ENCODE data around the gene RBM26. TPM values are rescaled to one million over a fixed set of nuclear protein-coding genes. Genes with fewer than 3 reads are reported as not detected.

The RBM26 gene
- polyA plus RNA-seq, 1 donor from 2014 or later: 112 TPM

DNA sequence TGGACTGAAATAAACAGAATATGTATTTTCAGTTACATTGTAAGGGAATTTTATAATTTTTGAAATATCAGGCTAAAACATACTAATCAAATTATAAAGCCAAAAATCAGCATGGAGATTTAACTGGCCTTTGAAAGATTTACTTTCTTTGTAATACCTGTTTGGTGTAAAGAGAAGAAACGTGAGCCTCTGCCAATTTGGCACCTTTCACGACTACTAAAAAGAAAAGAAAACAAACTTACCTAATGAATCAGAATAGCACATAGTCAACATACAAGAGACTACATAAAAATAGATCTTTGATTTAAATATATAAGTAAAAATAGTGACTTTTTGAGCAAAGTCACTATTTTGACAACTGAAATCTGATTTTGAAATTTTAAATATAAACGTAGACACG lies 87.4 kb downstream of the RBM26 start:
- no peaks in the 10 kb centered on the region for H3K79me2 ChIP-seq (replicated peaks; ENCODE audit: insufficient read depth, low read length)
- H3K36me3 ChIP-seq (ENCODE audit: insufficient read depth, low read length): no peaks in the 10 kb centered on the region
- H3K4me2 ChIP-seq (ENCODE audit: low read length): no peak overlapping the region
- no peak for TF ChIP-seq SMC3 (conservative IDR thresholded peaks at IDR 0.05; ENCODE audit: poor library complexity)
- TF ChIP-seq, protein P1, sequence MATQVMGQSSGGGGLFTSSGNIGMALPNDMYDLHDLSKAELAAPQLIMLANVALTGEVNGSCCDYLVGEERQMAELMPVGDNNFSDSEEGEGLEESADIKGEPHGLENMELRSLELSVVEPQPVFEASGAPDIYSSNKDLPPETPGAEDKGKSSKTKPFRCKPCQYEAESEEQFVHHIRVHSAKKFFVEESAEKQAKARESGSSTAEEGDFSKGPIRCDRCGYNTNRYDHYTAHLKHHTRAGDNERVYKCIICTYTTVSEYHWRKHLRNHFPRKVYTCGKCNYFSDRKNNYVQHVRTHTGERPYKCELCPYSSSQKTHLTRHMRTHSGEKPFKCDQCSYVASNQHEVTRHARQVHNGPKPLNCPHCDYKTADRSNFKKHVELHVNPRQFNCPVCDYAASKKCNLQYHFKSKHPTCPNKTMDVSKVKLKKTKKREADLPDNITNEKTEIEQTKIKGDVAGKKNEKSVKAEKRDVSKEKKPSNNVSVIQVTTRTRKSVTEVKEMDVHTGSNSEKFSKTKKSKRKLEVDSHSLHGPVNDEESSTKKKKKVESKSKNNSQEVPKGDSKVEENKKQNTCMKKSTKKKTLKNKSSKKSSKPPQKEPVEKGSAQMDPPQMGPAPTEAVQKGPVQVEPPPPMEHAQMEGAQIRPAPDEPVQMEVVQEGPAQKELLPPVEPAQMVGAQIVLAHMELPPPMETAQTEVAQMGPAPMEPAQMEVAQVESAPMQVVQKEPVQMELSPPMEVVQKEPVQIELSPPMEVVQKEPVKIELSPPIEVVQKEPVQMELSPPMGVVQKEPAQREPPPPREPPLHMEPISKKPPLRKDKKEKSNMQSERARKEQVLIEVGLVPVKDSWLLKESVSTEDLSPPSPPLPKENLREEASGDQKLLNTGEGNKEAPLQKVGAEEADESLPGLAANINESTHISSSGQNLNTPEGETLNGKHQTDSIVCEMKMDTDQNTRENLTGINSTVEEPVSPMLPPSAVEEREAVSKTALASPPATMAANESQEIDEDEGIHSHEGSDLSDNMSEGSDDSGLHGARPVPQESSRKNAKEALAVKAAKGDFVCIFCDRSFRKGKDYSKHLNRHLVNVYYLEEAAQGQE (IDR thresholded peaks at IDR 0.05; ENCODE audit: borderline replicate concordance): no peak
- TF ChIP-seq, protein P2, sequence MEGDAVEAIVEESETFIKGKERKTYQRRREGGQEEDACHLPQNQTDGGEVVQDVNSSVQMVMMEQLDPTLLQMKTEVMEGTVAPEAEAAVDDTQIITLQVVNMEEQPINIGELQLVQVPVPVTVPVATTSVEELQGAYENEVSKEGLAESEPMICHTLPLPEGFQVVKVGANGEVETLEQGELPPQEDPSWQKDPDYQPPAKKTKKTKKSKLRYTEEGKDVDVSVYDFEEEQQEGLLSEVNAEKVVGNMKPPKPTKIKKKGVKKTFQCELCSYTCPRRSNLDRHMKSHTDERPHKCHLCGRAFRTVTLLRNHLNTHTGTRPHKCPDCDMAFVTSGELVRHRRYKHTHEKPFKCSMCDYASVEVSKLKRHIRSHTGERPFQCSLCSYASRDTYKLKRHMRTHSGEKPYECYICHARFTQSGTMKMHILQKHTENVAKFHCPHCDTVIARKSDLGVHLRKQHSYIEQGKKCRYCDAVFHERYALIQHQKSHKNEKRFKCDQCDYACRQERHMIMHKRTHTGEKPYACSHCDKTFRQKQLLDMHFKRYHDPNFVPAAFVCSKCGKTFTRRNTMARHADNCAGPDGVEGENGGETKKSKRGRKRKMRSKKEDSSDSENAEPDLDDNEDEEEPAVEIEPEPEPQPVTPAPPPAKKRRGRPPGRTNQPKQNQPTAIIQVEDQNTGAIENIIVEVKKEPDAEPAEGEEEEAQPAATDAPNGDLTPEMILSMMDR (IDR thresholded peaks at IDR 0.05; ENCODE audit: poor library complexity, severe bottlenecking): no peak
- no peak for TF ChIP-seq EP300 (conservative IDR thresholded peaks at IDR 0.05; ENCODE audit: poor library complexity, severe bottlenecking)
- TF ChIP-seq MXI1 (conservative IDR thresholded peaks at IDR 0.05; ENCODE audit: poor library complexity, severe bottlenecking): no peak
- TF ChIP-seq RAD21 (conservative IDR thresholded peaks at IDR 0.05): no peak
- TF ChIP-seq POLR2AphosphoS5 (IDR thresholded peaks at IDR 0.05): no peak
- no peak for TF ChIP-seq EZH2 (IDR thresholded peaks at IDR 0.05; ENCODE audit: borderline replicate concordance, insufficient read depth, low read length, poor library complexity, severe bottlenecking)
- no peak for TF ChIP-seq TAF1 (IDR thresholded peaks at IDR 0.05; ENCODE audit: low read depth)
- H3K9me2 ChIP-seq (ENCODE audit: insufficient read depth, low read length): no peaks in the 10 kb centered on the region
- H2AFZ ChIP-seq (ENCODE audit: low read depth, low read length): no peak overlapping the region
- no peak overlapping the region for H3K27ac ChIP-seq (ENCODE audit: low read length)
- H4K20me1 ChIP-seq (ENCODE audit: insufficient read depth): no peaks in the 10 kb centered on the region
- H3K27me3 ChIP-seq (ENCODE audit: insufficient read depth, low read depth, low read length): no peaks in the 10 kb centered on the region
- no peak overlapping the region for H3K4me3 ChIP-seq (ENCODE audit: low read length)
- no peaks in the 10 kb centered on the region for H3F3A ChIP-seq (ENCODE audit: insufficient read depth, low read length, poor library complexity, severe bottlenecking)
- no peaks in the 10 kb centered on the region for H3K9me3 ChIP-seq (ENCODE audit: low read length)
- H3K9ac ChIP-seq (ENCODE audit: low read length): no peak overlapping the region

DNA sequence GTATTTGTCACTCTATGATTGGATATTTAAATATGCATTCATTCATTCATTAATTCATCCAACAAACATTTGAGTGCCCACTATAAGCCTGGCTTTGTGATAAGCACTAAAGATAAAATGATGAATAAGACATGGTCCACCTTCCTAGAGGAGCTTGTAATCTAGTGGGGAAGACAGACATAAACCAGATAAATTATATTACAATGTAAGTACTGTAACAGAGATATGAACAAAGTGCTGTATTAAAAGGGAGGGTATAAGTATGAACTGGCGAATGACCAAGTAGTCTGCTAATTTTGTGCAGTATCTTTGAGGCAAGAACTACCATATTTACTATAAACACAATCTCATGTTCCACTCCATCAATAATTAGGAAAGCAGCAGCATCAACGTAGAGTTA lies 88.2 kb downstream of the RBM26 start:
- no peaks in the 10 kb centered on the region for H3K79me2 ChIP-seq (replicated peaks; ENCODE audit: insufficient read depth, low read length)
- TF ChIP-seq EP300 (conservative IDR thresholded peaks at IDR 0.05; ENCODE audit: poor library complexity, severe bottlenecking) (no peak), POLR2AphosphoS5 (IDR thresholded peaks at IDR 0.05) (no peak), TAF1 (IDR thresholded peaks at IDR 0.05; ENCODE audit: low read depth) (no peak), MXI1 (conservative IDR thresholded peaks at IDR 0.05; ENCODE audit: poor library complexity, severe bottlenecking) (no peak), EZH2 (IDR thresholded peaks at IDR 0.05; ENCODE audit: borderline replicate concordance, insufficient read depth, low read length, poor library complexity, severe bottlenecking) (no peak), RAD21 (conservative IDR thresholded peaks at IDR 0.05) (no peak), SMC3 (conservative IDR thresholded peaks at IDR 0.05; ENCODE audit: poor library complexity) (no peak)
- TF ChIP-seq, protein P1 (IDR thresholded peaks at IDR 0.05; ENCODE audit: borderline replicate concordance): no peak
- TF ChIP-seq, protein P2 (IDR thresholded peaks at IDR 0.05; ENCODE audit: poor library complexity, severe bottlenecking): no peak
- no peaks in the 10 kb centered on the region for H3F3A ChIP-seq (ENCODE audit: insufficient read depth, low read length, poor library complexity, severe bottlenecking)
- no peaks in the 10 kb centered on the region for H3K9me3 ChIP-seq (ENCODE audit: low read length)
- H4K20me1 ChIP-seq (ENCODE audit: insufficient read depth): no peaks in the 10 kb centered on the region
- H3K4me2 ChIP-seq (ENCODE audit: low read length): no peak overlapping the region
- no peak overlapping the region for H3K9ac ChIP-seq (ENCODE audit: low read length)
- H3K9me2 ChIP-seq (ENCODE audit: insufficient read depth, low read length): no peaks in the 10 kb centered on the region
- no peaks in the 10 kb centered on the region for H3K36me3 ChIP-seq (ENCODE audit: insufficient read depth, low read length)
- no peak overlapping the region for H2AFZ ChIP-seq (ENCODE audit: low read depth, low read length)
- H3K27me3 ChIP-seq (ENCODE audit: insufficient read depth, low read depth, low read length): no peaks in the 10 kb centered on the region
- no peak overlapping the region for H3K27ac ChIP-seq (ENCODE audit: low read length)
- no peak overlapping the region for H3K4me3 ChIP-seq (ENCODE audit: low read length)

Data from neural cell (in vitro differentiated cells).